ENCODE measurements around the gene KCNH8. TPM values are rescaled to one million over a fixed set of nuclear protein-coding genes. Genes with fewer than 3 reads are reported as not detected.

The KCNH8 gene
- polyA plus RNA-seq, 3 donors from 2014 or later: not detected

GRCh38 chr3:19527746-19528145, 379.4 kb downstream of the KCNH8 start:
- H3K36me3 Mint-ChIP-seq: no peaks in the 10 kb centered on the region
- H3K27ac Mint-ChIP-seq: no peak overlapping the region
- H3K27me3 Mint-ChIP-seq (ENCODE audit: low read depth in 3 of 3): peaks cover 0 to 1% (median 0%) of the 10 kb centered on the region in 3 donors
- peaks cover 0 to 5% (median 0%) of the 10 kb centered on the region in 6 donors for H3K9me3 Mint-ChIP-seq
- DNase-seq: no peak
- no peaks in the 10 kb centered on the region for H3K4me1 Mint-ChIP-seq
- H3K4me3 Mint-ChIP-seq: no peak overlapping the region

GRCh38 chr3:19531426-19531825, 383.1 kb downstream of the KCNH8 start:
- no peak for DNase-seq
- Mint-ChIP-seq H3K4me3 (no peak overlapping the region), H3K27me3 (ENCODE audit: low read depth in 3 of 3) (peaks cover 0 to 1% (median 0%) of the 10 kb centered on the region in 3 donors), H3K9me3 (peaks cover 0 to 4% (median under 1%) of the 10 kb centered on the region in 6 donors), H3K27ac (no peak overlapping the region), H3K36me3 (no peaks in the 10 kb centered on the region), H3K4me1 (no peaks in the 10 kb centered on the region)

DNA sequence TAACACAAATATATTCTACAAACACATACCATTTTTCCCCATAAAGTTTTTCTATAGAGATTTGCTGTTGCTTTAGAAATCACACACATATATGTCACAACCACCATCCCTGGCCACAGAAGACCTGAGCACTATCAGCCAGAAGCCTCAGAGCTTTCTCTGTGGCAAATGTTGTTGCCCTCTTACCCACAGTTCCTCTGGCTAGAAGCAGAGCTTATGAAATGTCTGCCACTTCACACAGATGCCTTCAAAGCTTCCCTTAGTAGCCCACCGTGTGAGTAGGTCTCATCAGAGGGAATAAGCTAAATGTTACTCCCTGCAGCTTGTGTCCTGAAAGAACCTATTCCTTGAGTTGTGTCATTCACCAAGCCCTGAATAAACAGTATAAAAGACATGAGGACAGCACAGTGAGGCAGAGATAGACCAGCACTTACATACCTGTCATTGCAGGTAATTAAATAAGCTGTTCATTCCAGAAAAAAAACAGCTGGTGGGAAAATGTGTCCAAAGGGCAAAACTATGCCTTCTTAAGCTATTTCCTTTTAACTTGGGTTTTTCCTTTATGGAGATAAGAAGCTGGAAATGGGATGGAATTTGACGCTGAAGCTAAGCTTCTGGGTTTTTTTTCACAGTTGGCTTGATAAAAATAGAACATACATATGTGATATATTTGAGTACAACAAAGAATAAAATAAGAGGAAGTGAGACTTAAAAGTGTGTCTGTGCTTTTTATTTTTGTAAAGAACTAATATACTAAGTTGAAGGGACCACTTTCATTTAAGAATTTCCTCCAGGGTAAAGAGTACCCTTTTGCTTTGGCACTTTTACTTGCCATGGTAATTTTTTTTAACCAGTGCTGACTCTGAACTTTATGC, 391.4 kb downstream of the KCNH8 start:
- Mint-ChIP-seq H3K4me1 (peaks cover 21 to 38% of the 10 kb centered on the region in 2 donors), H3K4me3 (no peak overlapping the region), H3K27ac (no peak overlapping the region), H3K9me3 (no peaks in the 10 kb centered on the region), H3K27me3 (ENCODE audit: low read depth in 3 of 3) (peaks cover 0 to 2% (median 1%) of the 10 kb centered on the region in 3 donors), H3K36me3 (no peaks in the 10 kb centered on the region)
- no peak for DNase-seq

- peaks cover 21 to 38% of the 10 kb centered on the region in 2 donors for H3K4me1 Mint-ChIP-seq
- no peak overlapping the region for H3K27ac Mint-ChIP-seq
- H3K9me3 Mint-ChIP-seq: no peaks in the 10 kb centered on the region
- no peaks in the 10 kb centered on the region for H3K36me3 Mint-ChIP-seq
- DNase-seq: no peak
- H3K4me3 Mint-ChIP-seq: no peak overlapping the region
- peaks cover 0 to 2% (median 1%) of the 10 kb centered on the region in 3 donors for H3K27me3 Mint-ChIP-seq (ENCODE audit: low read depth in 3 of 3)
These were observed 392.2 kb downstream of the KCNH8 start for GRCh38 chr3:19540464-19540863.

DNA sequence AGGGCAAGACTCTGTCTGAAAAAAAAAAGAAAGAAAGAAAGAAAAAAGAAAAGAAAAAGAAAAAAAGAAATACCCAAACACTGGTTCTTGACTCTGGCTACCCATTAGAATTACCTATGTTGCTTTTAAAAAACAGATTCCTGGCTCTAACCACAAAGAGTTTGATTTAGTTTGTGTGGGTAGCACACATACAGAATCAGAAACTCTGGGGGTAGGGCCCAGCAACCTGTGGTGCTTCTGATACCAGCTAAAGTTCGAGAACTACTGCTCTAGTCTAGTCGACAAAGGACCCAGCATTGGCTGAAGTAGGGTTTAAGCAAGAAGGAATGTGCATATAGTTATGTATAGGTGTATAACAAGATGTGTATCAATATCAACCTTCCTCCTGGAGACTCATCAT, 393.0 kb downstream of the KCNH8 start:
- H3K4me1 Mint-ChIP-seq: peaks cover 21 to 38% of the 10 kb centered on the region in 2 donors
- H3K36me3 Mint-ChIP-seq: no peaks in the 10 kb centered on the region
- no peak for DNase-seq
- peaks cover 0 to 2% (median 1%) of the 10 kb centered on the region in 3 donors for H3K27me3 Mint-ChIP-seq (ENCODE audit: low read depth in 3 of 3)
- H3K9me3 Mint-ChIP-seq: no peaks in the 10 kb centered on the region
- H3K4me3 Mint-ChIP-seq: no peak overlapping the region
- no peak overlapping the region for H3K27ac Mint-ChIP-seq

- Mint-ChIP-seq H3K36me3 (no peaks in the 10 kb centered on the region), H3K27me3 (ENCODE audit: low read depth in 3 of 3) (peaks cover 0 to 2% (median 1%) of the 10 kb centered on the region in 3 donors), H3K4me1 (peaks cover 21 to 38% of the 10 kb centered on the region in 2 donors), H3K27ac (no peak overlapping the region), H3K9me3 (no peaks in the 10 kb centered on the region), H3K4me3 (no peak overlapping the region)
- no peak for DNase-seq
These were observed 395.0 kb downstream of the KCNH8 start for GRCh38 chr3:19543212-19543841.

- DNase-seq: no peak
- H3K4me1 Mint-ChIP-seq: peaks cover 1 to 5% of the 10 kb centered on the region in 2 donors
- peaks cover 0 to 12% (median under 1%) of the 10 kb centered on the region in 6 donors for H3K9me3 Mint-ChIP-seq
- H3K27ac Mint-ChIP-seq: no peak overlapping the region
- H3K27me3 Mint-ChIP-seq (ENCODE audit: low read depth in 3 of 3): peaks cover 0 to 2% (median 0%) of the 10 kb centered on the region in 3 donors
- no peaks in the 10 kb centered on the region for H3K36me3 Mint-ChIP-seq
- no peak overlapping the region for H3K4me3 Mint-ChIP-seq
These were observed 399.6 kb downstream of the KCNH8 start for GRCh38 chr3:19547665-19548464.

- no peak for DNase-seq
- Mint-ChIP-seq H3K9me3 (peaks cover 0 to 33% (median 9%) of the 10 kb centered on the region in 6 donors), H3K4me3 (no peak overlapping the region), H3K36me3 (no peaks in the 10 kb centered on the region), H3K27ac (no peak overlapping the region), H3K4me1 (no peaks in the 10 kb centered on the region), H3K27me3 (ENCODE audit: low read depth in 3 of 3) (peaks cover 0 to 2% (median 0%) of the 10 kb centered on the region in 3 donors)
These were observed 411.6 kb downstream of the KCNH8 start for GRCh38 chr3:19559724-19560442.

- peaks cover 0 to under 1% (median 0%) of the 10 kb centered on the region in 3 donors for H3K27me3 Mint-ChIP-seq (ENCODE audit: low read depth in 3 of 3)
- H3K27ac Mint-ChIP-seq: no peak overlapping the region
- H3K9me3 Mint-ChIP-seq: peaks cover 2 to 10% (median 3%) of the 10 kb centered on the region in 6 donors
- DNase-seq: no peak
- no peaks in the 10 kb centered on the region for H3K36me3 Mint-ChIP-seq
- no peaks in the 10 kb centered on the region for H3K4me1 Mint-ChIP-seq
- H3K4me3 Mint-ChIP-seq: no peak overlapping the region
These were observed 425.3 kb downstream of the KCNH8 start for GRCh38 chr3:19573644-19574043.

GRCh38 chr3:19574268-19574667, 426.0 kb downstream of the KCNH8 start:
- Mint-ChIP-seq H3K36me3 (no peaks in the 10 kb centered on the region), H3K27ac (no peak overlapping the region), H3K27me3 (ENCODE audit: low read depth in 3 of 3) (no peaks in the 10 kb centered on the region), H3K4me3 (no peak overlapping the region), H3K9me3 (peaks cover 2 to 9% (median 4%) of the 10 kb centered on the region in 6 donors), H3K4me1 (no peaks in the 10 kb centered on the region)
- DNase-seq: no peak

- Mint-ChIP-seq H3K4me3 (no peak overlapping the region), H3K27ac (no peak overlapping the region), H3K36me3 (no peaks in the 10 kb centered on the region), H3K9me3 (peaks cover 0 to 9% (median 4%) of the 10 kb centered on the region in 6 donors), H3K27me3 (ENCODE audit: low read depth in 3 of 3) (no peaks in the 10 kb centered on the region), H3K4me1 (no peaks in the 10 kb centered on the region)
- no peak for DNase-seq
These were observed 428.0 kb downstream of the KCNH8 start for GRCh38 chr3:19576343-19576742.
